Measurements from ENCODE around the gene KL. TPM values are rescaled to one million over a fixed set of nuclear protein-coding genes. Genes with fewer than 3 reads are reported as not detected.
A peak's percentile ranks its signal among the peaks of the same experiment; 100 is the strongest.

Gene KL
- total and polyA plus RNA-seq, 5 experiments from 2014 or later = 0.25 to 0.29 TPM; not detected in 3

DNA sequence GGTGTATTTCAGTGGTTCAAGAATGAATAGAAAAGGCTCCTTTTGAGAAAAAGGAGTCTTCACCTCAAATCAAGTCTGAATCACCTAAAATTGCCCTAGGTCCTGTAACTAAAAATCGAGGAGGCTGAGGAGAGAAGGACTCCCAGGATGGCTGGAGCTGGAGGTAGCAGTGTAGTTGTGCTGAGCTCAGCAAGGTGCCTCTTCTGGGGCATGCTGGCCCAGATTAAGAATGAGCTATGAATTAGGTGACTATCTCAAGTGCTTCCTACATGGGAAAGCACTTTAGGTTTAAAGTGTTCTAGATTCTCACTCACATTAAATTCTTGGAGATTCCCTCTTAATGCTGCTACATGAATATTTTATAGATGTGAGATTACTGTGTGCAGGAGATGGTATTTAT, 28.8 kb upstream of the KL start:
- peaks cover 0 to 9% (median 0%) of the 10 kb centered on the region in 3 donors for H3K36me3 Mint-ChIP-seq
- H3K27me3 Mint-ChIP-seq = peaks cover 6 to 20% (median 15%) of the 10 kb centered on the region in 5 donors
- H3K4me1 Mint-ChIP-seq = peaks cover 0 to 8% (median 4%) of the 10 kb centered on the region in 4 donors
- no peak overlapping the region for H3K27ac Mint-ChIP-seq
- DNase-seq (no peak), ATAC-seq (no peak)
- H3K9me3 Mint-ChIP-seq = peaks cover 0 to 10% (median 5%) of the 10 kb centered on the region in 9 donors
- H3K4me3 Mint-ChIP-seq = no peak overlapping the region
- POLR2A ChIA-PET = no interaction called here

GRCh38 chr13:32988608-32989289, 27.5 kb upstream of the KL start:
- Mint-ChIP-seq H3K36me3 (peaks cover 0 to 9% (median 0%) of the 10 kb centered on the region in 3 donors), H3K4me3 (peak overlapping the region in 7 of 10 donors; percentile 17 to 47 (median 23)), H3K9me3 (peaks cover 0 to 10% (median 5%) of the 10 kb centered on the region in 9 donors), H3K27me3 (peaks cover 6 to 20% (median 15%) of the 10 kb centered on the region in 5 donors), H3K4me1 (peaks cover 0 to 8% (median 4%) of the 10 kb centered on the region in 4 donors), H3K27ac (no peak overlapping the region)
- DNase-seq = no peak
- ATAC-seq = no peak
- POLR2A ChIA-PET = no interaction called here

DNA sequence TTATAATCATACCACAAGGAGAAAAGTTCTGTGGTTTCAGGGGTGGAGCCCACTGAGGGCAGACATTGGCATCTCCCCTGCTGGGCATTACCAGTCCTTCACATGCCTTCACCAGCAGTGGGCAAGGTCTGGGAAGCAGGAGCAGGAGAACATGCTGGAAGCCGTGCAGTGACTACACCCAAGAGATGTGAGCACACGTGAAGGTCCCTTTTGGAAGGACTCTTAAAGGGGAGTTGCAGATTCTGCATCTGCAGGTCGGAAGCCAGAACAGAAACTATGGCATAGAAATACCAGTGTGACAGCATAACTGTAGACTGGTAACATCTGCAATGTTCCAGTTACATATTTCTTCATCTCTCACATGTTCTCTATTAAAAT, 26.9 kb upstream of the KL start:
- POLR2A ChIA-PET = no interaction called here
- H3K9me3 Mint-ChIP-seq = peaks cover 0 to 10% (median 5%) of the 10 kb centered on the region in 9 donors
- peaks cover 0 to 8% (median 4%) of the 10 kb centered on the region in 4 donors for H3K4me1 Mint-ChIP-seq
- peaks cover 6 to 20% (median 15%) of the 10 kb centered on the region in 5 donors for H3K27me3 Mint-ChIP-seq
- DNase-seq (no peak), ATAC-seq (no peak)
- H3K4me3 Mint-ChIP-seq = no peak overlapping the region
- peaks cover 0 to 9% (median 0%) of the 10 kb centered on the region in 3 donors for H3K36me3 Mint-ChIP-seq
- H3K27ac Mint-ChIP-seq = no peak overlapping the region

DNA sequence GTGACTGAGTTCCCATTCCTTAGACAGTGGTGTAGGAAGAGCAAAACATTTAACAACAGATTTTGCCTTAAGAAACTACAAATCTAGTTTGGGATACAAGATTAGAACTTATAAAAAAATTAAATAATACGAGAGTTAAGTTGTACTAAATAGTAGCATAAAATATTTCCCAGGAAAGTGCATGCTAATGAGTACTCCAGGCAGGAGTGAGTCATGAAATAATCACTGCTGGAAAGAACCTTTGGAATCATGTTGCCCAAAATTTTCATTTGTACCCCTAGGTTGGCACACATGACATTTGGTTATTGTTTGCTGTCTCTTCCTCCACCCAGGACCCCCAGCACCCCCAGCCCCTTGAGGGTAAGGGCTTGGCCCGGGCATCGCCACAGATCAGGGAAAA, 26.3 kb upstream of the KL start:
- DNase-seq (no peak), ATAC-seq (no peak)
- H3K27me3 Mint-ChIP-seq = peaks cover 6 to 20% (median 15%) of the 10 kb centered on the region in 5 donors
- H3K9me3 Mint-ChIP-seq = peaks cover 0 to 10% (median 4%) of the 10 kb centered on the region in 9 donors
- POLR2A ChIA-PET = no interaction called here
- H3K27ac Mint-ChIP-seq = no peak overlapping the region
- peaks cover 0 to 9% (median 0%) of the 10 kb centered on the region in 3 donors for H3K36me3 Mint-ChIP-seq
- no peak overlapping the region for H3K4me3 Mint-ChIP-seq
- H3K4me1 Mint-ChIP-seq = peaks cover 0 to 8% (median 4%) of the 10 kb centered on the region in 4 donors

- Mint-ChIP-seq H3K9me3 (no peaks in the 10 kb centered on the region), H3K27me3 (peaks cover 0 to 15% (median 10%) of the 10 kb centered on the region in 5 donors), H3K36me3 (no peaks in the 10 kb centered on the region), H3K27ac (no peak overlapping the region), H3K4me1 (peaks cover 0 to 8% (median 4%) of the 10 kb centered on the region in 4 donors), H3K4me3 (no peak overlapping the region)
- ATAC-seq (no peak), DNase-seq (no peak)
- POLR2A ChIA-PET = no interaction called here
Observed at GRCh38 chr13:32993145-32993544, 23.1 kb upstream of the KL start.

- ATAC-seq (no peak), DNase-seq (no peak)
- Mint-ChIP-seq H3K27me3 (peaks cover 0 to 2% (median 0%) of the 10 kb centered on the region in 5 donors), H3K4me1 (no peaks in the 10 kb centered on the region), H3K4me3 (no peak overlapping the region), H3K9me3 (no peaks in the 10 kb centered on the region), H3K27ac (no peak overlapping the region), H3K36me3 (no peaks in the 10 kb centered on the region)
- POLR2A ChIA-PET = no interaction called here
Observed at GRCh38 chr13:32997399-32997798, 18.8 kb upstream of the KL start.

GRCh38 chr13:32998966-32999365, 17.3 kb upstream of the KL start:
- Mint-ChIP-seq H3K36me3 (no peaks in the 10 kb centered on the region), H3K27ac (no peak overlapping the region), H3K27me3 (no peaks in the 10 kb centered on the region), H3K9me3 (no peaks in the 10 kb centered on the region), H3K4me3 (no peak overlapping the region), H3K4me1 (no peaks in the 10 kb centered on the region)
- ATAC-seq (no peak), DNase-seq (no peak)
- POLR2A ChIA-PET = no interaction called here

- no peak overlapping the region for H3K27ac Mint-ChIP-seq
- H3K9me3 Mint-ChIP-seq = no peaks in the 10 kb centered on the region
- POLR2A ChIA-PET = no interaction called here
- no peaks in the 10 kb centered on the region for H3K4me1 Mint-ChIP-seq
- ATAC-seq (no peak), DNase-seq (no peak)
- no peak overlapping the region for H3K4me3 Mint-ChIP-seq
- H3K36me3 Mint-ChIP-seq = no peaks in the 10 kb centered on the region
- no peaks in the 10 kb centered on the region for H3K27me3 Mint-ChIP-seq
Observed at GRCh38 chr13:33000365-33000764, 15.9 kb upstream of the KL start.

- peaks cover 7 to 14% (median 12%) of the 10 kb centered on the region in 9 donors for H3K9me3 Mint-ChIP-seq
- H3K4me1 Mint-ChIP-seq = no peaks in the 10 kb centered on the region
- H3K27ac Mint-ChIP-seq = no peak overlapping the region
- no peak overlapping the region for H3K4me3 Mint-ChIP-seq
- peaks cover 0 to 13% (median 9%) of the 10 kb centered on the region in 3 donors for H3K36me3 Mint-ChIP-seq
- DNase-seq = no peak
- H3K27me3 Mint-ChIP-seq = peaks cover 0 to 13% (median 10%) of the 10 kb centered on the region in 5 donors
- POLR2A ChIA-PET = no interaction called here
- ATAC-seq = no peak
Observed at GRCh38 chr13:33003458-33004019, 12.7 kb upstream of the KL start.

GRCh38 chr13:33004511-33004910, 11.7 kb upstream of the KL start:
- ATAC-seq (no peak), DNase-seq (no peak)
- Mint-ChIP-seq H3K27ac (no peak overlapping the region), H3K27me3 (peaks cover 8 to 22% (median 12%) of the 10 kb centered on the region in 5 donors), H3K36me3 (peaks cover 0 to 21% (median 12%) of the 10 kb centered on the region in 3 donors), H3K9me3 (peaks cover 12 to 24% (median 21%) of the 10 kb centered on the region in 9 donors), H3K4me1 (no peaks in the 10 kb centered on the region), H3K4me3 (no peak overlapping the region)
- POLR2A ChIA-PET = no interaction called here

DNA sequence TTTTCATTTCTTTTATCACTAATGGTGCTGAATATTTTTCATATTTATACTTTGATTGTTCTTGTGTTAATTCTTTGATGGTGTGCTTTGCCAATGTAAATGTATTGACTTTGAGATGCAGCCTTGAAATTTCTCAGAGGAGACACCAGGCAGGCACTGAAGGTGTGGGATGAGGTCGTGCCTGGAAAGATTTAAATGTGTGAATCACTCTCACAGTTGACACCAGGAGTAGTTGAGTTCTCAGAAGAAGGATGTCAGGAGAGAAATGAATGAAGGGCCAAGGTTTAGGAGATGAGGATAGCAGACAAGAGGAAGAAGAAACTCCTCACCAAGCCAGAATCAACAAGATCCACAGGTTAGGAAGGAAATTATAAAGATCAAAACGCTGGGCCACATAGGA, 10.1 kb upstream of the KL start:
- peaks cover 17 to 39% (median 22%) of the 10 kb centered on the region in 5 donors for H3K27me3 Mint-ChIP-seq
- peaks cover 0 to 32% (median 14%) of the 10 kb centered on the region in 3 donors for H3K36me3 Mint-ChIP-seq
- H3K9me3 Mint-ChIP-seq = peaks cover 12 to 33% (median 25%) of the 10 kb centered on the region in 9 donors
- POLR2A ChIA-PET = no interaction called here
- no peak overlapping the region for H3K27ac Mint-ChIP-seq
- no peak overlapping the region for H3K4me3 Mint-ChIP-seq
- ATAC-seq (no peak), DNase-seq (no peak)
- H3K4me1 Mint-ChIP-seq = no peaks in the 10 kb centered on the region

GRCh38 chr13:33006638-33007037, 9.6 kb upstream of the KL start:
- Mint-ChIP-seq H3K36me3 (peaks cover 0 to 32% (median 15%) of the 10 kb centered on the region in 3 donors), H3K9me3 (peaks cover 12 to 33% (median 25%) of the 10 kb centered on the region in 9 donors), H3K27me3 (peaks cover 22 to 42% (median 26%) of the 10 kb centered on the region in 5 donors), H3K4me3 (no peak overlapping the region), H3K27ac (no peak overlapping the region), H3K4me1 (no peaks in the 10 kb centered on the region)
- ATAC-seq (no peak), DNase-seq (no peak)
- POLR2A ChIA-PET = no interaction called here

DNA sequence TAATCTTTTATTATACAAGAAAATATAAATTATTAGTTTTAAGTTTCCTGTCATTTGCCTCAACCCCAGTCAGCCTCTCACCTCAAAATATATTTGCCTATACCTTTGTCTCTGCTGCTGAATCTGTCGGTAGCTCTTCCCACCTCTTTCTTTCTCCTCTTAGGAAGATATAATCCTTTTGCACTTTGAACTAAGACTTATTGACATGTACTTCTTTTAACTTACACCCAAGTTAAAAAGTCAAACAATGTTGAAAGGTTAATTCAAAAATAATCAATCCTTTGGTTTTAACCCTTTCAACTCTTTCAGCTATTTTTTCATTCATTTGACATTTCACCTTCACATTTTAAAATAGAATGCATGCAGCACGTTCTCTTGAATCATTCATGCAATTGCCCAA, 9.0 kb upstream of the KL start:
- DNase-seq = no peak

More for the DNA sequence above, 9.0 kb upstream of the KL start:
- POLR2A ChIA-PET = no interaction called here
- Mint-ChIP-seq H3K9me3 (peaks cover 12 to 33% (median 25%) of the 10 kb centered on the region in 9 donors), H3K27me3 (peaks cover 25 to 48% (median 30%) of the 10 kb centered on the region in 5 donors), H3K36me3 (peaks cover 0 to 32% (median 15%) of the 10 kb centered on the region in 3 donors), H3K4me1 (no peaks in the 10 kb centered on the region), H3K27ac (no peak overlapping the region), H3K4me3 (no peak overlapping the region)
- ATAC-seq = no peak
